CD14-positive monocyte (primary cell): Measurements from ENCODE around the gene ZNF697. TPM values are rescaled to one million over a fixed set of nuclear protein-coding genes. Genes with fewer than 3 reads are reported as not detected.

Experiments
- DNase-seq, 3 donors: peaks; one replicate each; pipeline ENCODE4 v3.0.0-alpha.2; 2011 to 2022
- H2AFZ ChIP-seq: 2 replicates; pipeline ENCODE4 v1.6.0; 2012; ENCODE audit warnings: mild to moderate bottlenecking, low read depth, low read length, inconsistent platforms; ENCODE audit not compliant: insufficient read depth, poor library complexity, severe bottlenecking
- H3K27ac ChIP-seq, 2 donors: 1 replicate in 1 of 2; 2 replicates in 1 of 2; pipeline ENCODE4 v1.5.1; 2012 to 2013; ENCODE audit warnings: low read length in 2 of 2, control low read depth in 1 of 2, inconsistent platforms in 1 of 2, low read depth in 1 of 2, mild to moderate bottlenecking in 1 of 2
- H3K27me3 ChIP-seq, 2 donors: one replicate each; pipeline versions ENCODE4 v1.6.0 to v1.6.1; 2011 to 2013; ENCODE audit warnings: low read length in 2 of 2; ENCODE audit not compliant: control insufficient read depth in 2 of 2, insufficient read depth in 2 of 2
- H3K36me3 ChIP-seq, 2 donors: replicated peaks in 1 of 2; 1 replicate in 1 of 2; 2 replicates in 1 of 2; pipeline versions ENCODE4 v1.5.1 to v1.6.1; 2012 to 2013; ENCODE audit warnings: low read length in 2 of 2, control low read depth in 1 of 2, inconsistent platforms in 1 of 2, mild to moderate bottlenecking in 1 of 2; ENCODE audit not compliant: insufficient read depth in 2 of 2, control insufficient read depth in 1 of 2
- H3K4me1 ChIP-seq, 2 donors: 1 replicate in 1 of 2; 2 replicates in 1 of 2; pipeline versions ENCODE4 v1.5.1 to v1.6.1; 2012 to 2013; ENCODE audit warnings: low read length in 2 of 2, control low read depth in 1 of 2, inconsistent platforms in 1 of 2, mild to moderate bottlenecking in 1 of 2, moderate library complexity in 1 of 2; ENCODE audit not compliant: insufficient read depth in 2 of 2, control insufficient read depth in 1 of 2
- H3K4me2 ChIP-seq: replicated peaks from 2 replicates; pipeline ENCODE3; 2012; ENCODE audit warnings: low read length, moderate library complexity, mild to moderate bottlenecking; ENCODE audit not compliant: poor library complexity, severe bottlenecking; ENCODE audit errors: extremely low read depth
- H3K4me3 ChIP-seq, 3 experiments: fragments of 200-600 bp in 1 of 3; sonication (generic) in 1 of 3; replicated peaks in 1 of 3; 1 replicate in 2 of 3; 2 replicates in 1 of 3; pipeline ENCODE4 v1.5.1; 2011 to 2013; ENCODE audit warnings: low read length in 3 of 3, mild to moderate bottlenecking in 3 of 3, control low read depth in 2 of 3, low read depth in 2 of 3, inconsistent platforms in 1 of 3, moderate library complexity in 1 of 3
- H3K79me2 ChIP-seq: 2 replicates; pipeline ENCODE4 v1.6.0; 2012; ENCODE audit warnings: mild to moderate bottlenecking, control low read depth, inconsistent platforms, low read length, moderate library complexity; ENCODE audit not compliant: insufficient read depth
- H3K9ac ChIP-seq: 2 replicates; pipeline ENCODE4 v1.6.0; 2017; ENCODE audit warnings: low read length, mild to moderate bottlenecking; ENCODE audit not compliant: insufficient read depth, poor library complexity, severe bottlenecking
- H3K9me3 ChIP-seq, 2 donors: replicated peaks in 1 of 2; 1 replicate in 1 of 2; 2 replicates in 1 of 2; pipeline versions ENCODE4 v1.5.1 to v1.6.1; 2012 to 2013; ENCODE audit warnings: low read length in 2 of 2, control low read depth in 1 of 2; ENCODE audit not compliant: control insufficient read depth in 1 of 2, insufficient read depth in 1 of 2
- H4K20me1 ChIP-seq: 2 replicates; pipeline ENCODE4 v1.6.0; 2012; ENCODE audit warnings: mild to moderate bottlenecking, low read length, control low read depth, moderate library complexity; ENCODE audit not compliant: insufficient read depth
- H3K27ac Mint-ChIP-seq, 7 donors: one replicate each; pipeline ENCODE4 v1.8.0; 2020; ENCODE audit warnings: mild to moderate bottlenecking in 7 of 7, mixed read lengths in 7 of 7, moderate library complexity in 6 of 7, inconsistent platforms in 2 of 7
- H3K27me3 Mint-ChIP-seq, 3 donors: one replicate each; pipeline ENCODE4 v1.8.0; 2021 to 2022; ENCODE audit warnings: low read depth in 3 of 3, mild to moderate bottlenecking in 3 of 3, mixed read lengths in 3 of 3, moderate library complexity in 3 of 3, inconsistent platforms in 1 of 3
- H3K36me3 Mint-ChIP-seq, 2 donors: one replicate each; pipeline ENCODE4 v1.8.0; 2020; ENCODE audit warnings: mixed read lengths in 2 of 2, inconsistent platforms in 1 of 2, mild to moderate bottlenecking in 1 of 2
- H3K4me1 Mint-ChIP-seq: one replicate; pipeline ENCODE4 v1.8.0; 2020; ENCODE audit warnings: mild to moderate bottlenecking, mixed read lengths
- H3K4me3 Mint-ChIP-seq, 2 donors: one replicate each; pipeline ENCODE4 v1.8.0; 2020; ENCODE audit warnings: mild to moderate bottlenecking in 2 of 2, mixed read lengths in 2 of 2, moderate library complexity in 1 of 2
- H3K9me3 Mint-ChIP-seq, 7 donors: one replicate each; pipeline ENCODE4 v1.8.0; 2020 to 2022; ENCODE audit warnings: mixed read lengths in 7 of 7, mild to moderate bottlenecking in 6 of 7, moderate library complexity in 6 of 7, inconsistent platforms in 2 of 7
- WGBS: methylation state at CpG from one replicate; pipeline ENCODE4 v1.1.5; 2013; ENCODE audit warnings: missing lambda C conversion rate; ENCODE audit not compliant: insufficient coverage; 5-methylcytosine and 5-hydroxymethylcytosine counted together
- intact Hi-C, 2 donors: fragments of 100-400 bp; cut with micrococcal nuclease; formaldehyde crosslinking; loops; one replicate each; pipeline versions ENCODE4 v1.15.0 to v1.15.1; 2023
- polyA plus RNA-seq, 3 donors: library from polyadenylated mRNA; depleted of rRNA in 1 of 3; unstranded in 2 of 3; stranded (reverse) in 1 of 3; fragments of 300-500 nt in 2 of 3; fragments of >200 nt in 1 of 3; fragmentation: Illumina TruSeq in 2 of 3; gene quantifications; 1 replicate in 2 of 3; 2 replicates in 1 of 3; pipeline ENCODE4 v1.2.3, GENCODE V29; 2012 to 2021
- TF ChIP-seq, protein P1 (sequence below): fragments of 200-600 bp; IDR thresholded peaks from one replicate; pipeline ENCODE4 v1.8.0; 2022; ENCODE audit warnings: antibody characterized with exemption, mild to moderate bottlenecking

The ZNF697 gene
- polyA plus RNA-seq, 3 donors = 0.37 to 3.1 (median 0.49) TPM

DNA sequence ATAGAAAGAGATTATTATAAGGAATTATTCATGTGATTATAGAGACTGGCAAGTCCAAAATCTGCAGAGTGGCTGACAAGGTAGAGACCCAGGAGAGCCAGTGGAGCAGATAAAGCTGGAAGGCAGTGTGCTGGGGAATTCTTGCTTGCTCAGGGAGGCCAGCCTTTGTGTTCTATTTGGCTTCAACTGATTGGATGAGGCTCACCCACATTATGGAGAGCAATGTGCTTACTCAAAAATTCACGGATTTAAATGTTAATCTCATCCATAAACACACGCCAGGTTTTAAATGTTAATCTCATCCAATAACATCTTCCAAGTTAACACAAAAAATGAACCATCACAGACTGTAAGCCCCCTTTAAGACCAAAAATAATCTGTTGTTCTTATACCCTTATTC, 33.5 kb upstream of the ZNF697 start:
- H3K4me1 ChIP-seq = no peaks in the 10 kb centered on the region
- H3K4me1 Mint-ChIP-seq = no peaks in the 10 kb centered on the region
- intact Hi-C loops = no loop called here
- no peaks in the 10 kb centered on the region for H3K36me3 ChIP-seq
- no peaks in the 10 kb centered on the region for H3K79me2 ChIP-seq
- H3K27me3 ChIP-seq = no peaks in the 10 kb centered on the region
- no peak overlapping the region for H3K4me3 ChIP-seq
- H3K36me3 Mint-ChIP-seq = no peaks in the 10 kb centered on the region
- no peak overlapping the region for H2AFZ ChIP-seq
- DNase-seq = no peak
- H3K27ac Mint-ChIP-seq = no peak overlapping the region
- H3K27me3 Mint-ChIP-seq = peaks cover 2 to 3% (median 2%) of the 10 kb centered on the region in 3 donors
- H3K4me3 Mint-ChIP-seq = no peak overlapping the region
- no CpG with 5 or more reads among the region's 2 CpGs for WGBS
- H3K9me3 ChIP-seq = no peaks in the 10 kb centered on the region
- H3K9me3 Mint-ChIP-seq = peaks cover 0 to 2% (median 0%) of the 10 kb centered on the region in 7 donors
- H4K20me1 ChIP-seq = no peaks in the 10 kb centered on the region
- no peak overlapping the region for H3K4me2 ChIP-seq
- no peak overlapping the region for H3K9ac ChIP-seq
- no peak overlapping the region for H3K27ac ChIP-seq
- TF ChIP-seq, protein P1, sequence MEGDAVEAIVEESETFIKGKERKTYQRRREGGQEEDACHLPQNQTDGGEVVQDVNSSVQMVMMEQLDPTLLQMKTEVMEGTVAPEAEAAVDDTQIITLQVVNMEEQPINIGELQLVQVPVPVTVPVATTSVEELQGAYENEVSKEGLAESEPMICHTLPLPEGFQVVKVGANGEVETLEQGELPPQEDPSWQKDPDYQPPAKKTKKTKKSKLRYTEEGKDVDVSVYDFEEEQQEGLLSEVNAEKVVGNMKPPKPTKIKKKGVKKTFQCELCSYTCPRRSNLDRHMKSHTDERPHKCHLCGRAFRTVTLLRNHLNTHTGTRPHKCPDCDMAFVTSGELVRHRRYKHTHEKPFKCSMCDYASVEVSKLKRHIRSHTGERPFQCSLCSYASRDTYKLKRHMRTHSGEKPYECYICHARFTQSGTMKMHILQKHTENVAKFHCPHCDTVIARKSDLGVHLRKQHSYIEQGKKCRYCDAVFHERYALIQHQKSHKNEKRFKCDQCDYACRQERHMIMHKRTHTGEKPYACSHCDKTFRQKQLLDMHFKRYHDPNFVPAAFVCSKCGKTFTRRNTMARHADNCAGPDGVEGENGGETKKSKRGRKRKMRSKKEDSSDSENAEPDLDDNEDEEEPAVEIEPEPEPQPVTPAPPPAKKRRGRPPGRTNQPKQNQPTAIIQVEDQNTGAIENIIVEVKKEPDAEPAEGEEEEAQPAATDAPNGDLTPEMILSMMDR = no peak

DNA sequence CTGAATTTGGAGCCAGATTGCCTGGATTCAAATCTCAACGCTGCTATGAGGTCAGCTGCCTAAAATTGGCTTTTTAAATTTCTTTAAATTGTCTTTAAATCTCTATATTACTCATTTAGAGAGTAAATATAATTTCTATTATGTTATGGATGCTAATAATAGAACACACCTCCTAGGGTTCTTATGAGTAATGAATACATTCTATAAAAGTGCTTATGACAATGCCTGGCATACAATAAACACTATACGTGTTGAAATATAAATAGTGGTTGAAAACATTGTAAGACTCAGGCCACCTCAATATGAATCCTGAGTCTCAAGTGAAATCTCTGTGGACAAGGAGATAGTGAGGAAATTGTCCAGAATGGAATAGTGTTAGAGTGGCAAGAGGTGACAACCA, 32.7 kb upstream of the ZNF697 start:
- H3K4me1 ChIP-seq = peaks cover 0 to 1% of the 10 kb centered on the region in 2 donors
- H3K27me3 ChIP-seq = no peaks in the 10 kb centered on the region
- peaks cover 0 to 2% (median 0%) of the 10 kb centered on the region in 7 donors for H3K9me3 Mint-ChIP-seq
- no peaks in the 10 kb centered on the region for H4K20me1 ChIP-seq
- intact Hi-C loops = no loop called here
- H3K27me3 Mint-ChIP-seq = peaks cover 2 to 3% (median 2%) of the 10 kb centered on the region in 3 donors
- no peak for DNase-seq
- H3K27ac ChIP-seq = no peak overlapping the region
- H3K4me2 ChIP-seq = no peak overlapping the region
- no peaks in the 10 kb centered on the region for H3K79me2 ChIP-seq
- no peaks in the 10 kb centered on the region for H3K36me3 Mint-ChIP-seq
- TF ChIP-seq, protein P1 = no peak
- H3K9ac ChIP-seq = no peak overlapping the region
- H3K9me3 ChIP-seq = no peaks in the 10 kb centered on the region
- WGBS = no CpG with 5 or more reads among the region's 2 CpGs
- no peak overlapping the region for H3K4me3 ChIP-seq
- H3K4me3 Mint-ChIP-seq = no peak overlapping the region
- H3K36me3 ChIP-seq = no peaks in the 10 kb centered on the region
- peaks cover under 1% of the 10 kb centered on the region for H3K4me1 Mint-ChIP-seq
- H3K27ac Mint-ChIP-seq = no peak overlapping the region
- no peak overlapping the region for H2AFZ ChIP-seq
